GM23248 (cell line): ENCODE data around the gene ANKFN1.

Experiments used
- EZH2 ChIP-seq: fragments of 200-600 bp; sonication (generic); IDR thresholded peaks from 2 replicates; pipeline ENCODE4 v1.6.1; 2018; ENCODE audit warnings: antibody characterized with exemption, mild to moderate bottlenecking; ENCODE audit not compliant: insufficient read depth, poor library complexity, severe bottlenecking
- EZH2phosphoT487 ChIP-seq: fragments of 200-600 bp; sonication (generic); IDR thresholded peaks from 2 replicates; pipeline ENCODE4 v1.6.1; 2018; ENCODE audit warnings: antibody characterized with exemption, moderate library complexity, mild to moderate bottlenecking, low read depth; ENCODE audit not compliant: insufficient read depth

DNA sequence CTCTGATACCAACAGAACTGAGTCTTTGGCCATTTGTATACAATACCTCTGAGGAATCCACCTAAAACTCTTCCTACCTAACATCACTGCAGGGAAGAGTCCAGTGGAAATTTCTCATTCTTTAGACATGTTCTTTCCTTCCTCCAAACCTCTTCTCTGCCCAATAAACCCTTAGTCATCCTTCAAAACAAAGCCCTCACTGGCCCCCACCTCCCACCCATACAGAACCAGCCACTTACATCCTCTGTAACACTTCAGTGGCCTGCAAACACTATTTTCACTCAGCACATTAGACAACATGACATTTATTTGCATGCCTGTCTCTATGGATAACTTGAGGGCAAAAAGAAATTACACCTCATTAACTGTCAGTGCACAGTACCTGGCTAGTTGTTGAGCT, 239.9 kb downstream of the ANKFN1 start:
- TF ChIP-seq EZH2 (no peak), EZH2phosphoT487 (no peak)
